Choroid plexus epithelial cell (primary cell): ENCODE data around the gene ROM1.

Source experiments
- DNase-seq: peaks from one replicate; pipeline ENCODE4 v3.0.0-alpha.2; 2010; ENCODE audit warnings: low read depth
- H3K4me3 ChIP-seq: 2 replicates; pipeline ENCODE4 v1.5.1; 2011; ENCODE audit warnings: low read depth, mild to moderate bottlenecking, control low read depth, low read length, moderate library complexity
- CTCF ChIP-seq: conservative IDR thresholded peaks from 2 replicates; pipeline ENCODE4 v1.5.1; 2011; ENCODE audit warnings: low read depth, mild to moderate bottlenecking, control low read depth, inconsistent platforms, low read length, moderate library complexity

Gene ROM1

DNA sequence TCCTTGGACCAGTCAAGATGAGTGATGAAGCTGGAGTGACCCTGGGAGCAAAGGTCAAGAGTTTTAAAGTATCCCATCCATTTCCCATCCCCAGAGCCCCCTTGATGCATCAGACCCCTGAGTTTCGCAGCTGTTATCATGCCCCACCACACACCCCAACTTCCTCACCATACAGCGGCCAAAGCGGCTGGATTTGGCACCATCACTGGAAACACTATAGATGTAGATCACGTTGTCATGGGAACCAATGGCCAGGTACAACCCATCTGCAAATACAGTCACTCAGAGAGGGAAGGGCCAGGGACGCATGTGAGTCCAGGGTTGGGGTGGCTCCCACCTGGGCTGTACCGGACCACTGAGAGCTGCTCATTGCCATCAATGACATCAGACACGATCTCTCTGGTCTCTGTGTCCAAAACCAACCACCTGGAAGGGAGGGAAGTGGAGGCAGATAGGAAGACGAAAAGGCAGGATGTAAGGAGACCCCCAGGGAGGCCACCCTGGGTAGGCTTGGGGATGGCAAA lies 9.2 kb upstream of the ROM1 start:
- no peak for TF ChIP-seq CTCF
- DNase-seq: no peak
- no peak overlapping the region for H3K4me3 ChIP-seq

DNA sequence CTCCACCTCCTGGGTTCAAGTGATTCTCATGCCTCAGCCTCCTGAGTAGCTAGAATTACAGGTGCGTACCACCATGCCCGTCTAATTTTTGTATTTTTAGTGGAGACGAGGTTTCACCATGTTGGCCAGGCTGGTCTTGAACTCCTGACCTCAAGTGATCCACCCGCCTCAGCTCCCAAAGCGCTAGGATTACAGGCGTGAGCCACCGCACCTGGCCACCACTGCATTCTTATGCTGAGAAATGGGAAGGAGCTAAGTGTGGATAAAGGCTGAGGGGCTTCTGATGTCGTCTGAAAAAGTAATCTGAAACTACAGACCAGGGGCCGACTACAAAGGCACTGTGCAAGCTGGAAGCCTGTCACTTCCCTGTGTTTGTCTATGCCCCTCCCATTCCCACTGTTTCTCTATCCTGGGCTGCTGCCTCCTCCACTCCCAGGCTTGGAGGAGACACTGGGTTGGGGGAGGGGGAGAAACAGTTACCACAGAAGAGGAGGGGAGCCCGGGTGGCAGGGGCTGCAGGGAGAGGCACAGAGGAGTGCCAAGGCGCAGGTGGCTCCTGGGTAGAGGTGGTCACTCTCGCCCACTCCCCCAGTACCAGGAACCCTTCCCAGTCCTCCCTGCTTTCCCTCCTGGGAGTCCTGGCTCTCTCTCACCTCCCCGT lies 8.5 kb upstream of the ROM1 start:
- no peak for DNase-seq
- TF ChIP-seq CTCF: no peak
- no peak overlapping the region for H3K4me3 ChIP-seq

DNA sequence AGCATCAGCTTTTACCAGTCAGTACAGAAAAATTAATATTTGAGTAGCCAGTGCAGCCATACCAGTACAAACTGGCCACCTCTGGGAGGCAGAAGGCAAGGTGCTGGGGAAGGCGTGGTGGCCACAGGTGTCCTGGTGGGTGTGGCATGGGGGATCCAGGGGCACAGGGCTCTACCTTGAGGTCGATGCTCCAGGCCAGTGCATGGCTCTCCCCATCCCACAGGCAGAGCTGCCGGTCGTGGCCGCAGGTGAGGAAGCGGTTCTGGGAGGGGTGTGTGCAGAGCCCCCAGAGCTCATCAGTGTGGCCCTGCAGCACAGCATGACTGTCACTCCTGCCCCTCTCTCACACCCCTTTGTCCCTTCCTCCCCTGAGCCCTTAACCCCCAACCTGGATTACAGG lies 7.6 kb upstream of the ROM1 start:
- no peak overlapping the region for H3K4me3 ChIP-seq
- DNase-seq: no peak
- TF ChIP-seq CTCF: no peak

- DNase-seq: no peak
- TF ChIP-seq CTCF: no peak
- no peak overlapping the region for H3K4me3 ChIP-seq
Measured at GRCh38 chr11:62605902-62606301, 7.2 kb upstream of the ROM1 start.

GRCh38 chr11:62607714-62608113 lies 5.3 kb upstream of the ROM1 start:
- TF ChIP-seq CTCF: no peak
- DNase-seq: no peak
- H3K4me3 ChIP-seq: no peak overlapping the region

GRCh38 chr11:62608776-62609175 lies 4.3 kb upstream of the ROM1 start:
- no peak for TF ChIP-seq CTCF
- no peak overlapping the region for H3K4me3 ChIP-seq
- DNase-seq: no peak

DNA sequence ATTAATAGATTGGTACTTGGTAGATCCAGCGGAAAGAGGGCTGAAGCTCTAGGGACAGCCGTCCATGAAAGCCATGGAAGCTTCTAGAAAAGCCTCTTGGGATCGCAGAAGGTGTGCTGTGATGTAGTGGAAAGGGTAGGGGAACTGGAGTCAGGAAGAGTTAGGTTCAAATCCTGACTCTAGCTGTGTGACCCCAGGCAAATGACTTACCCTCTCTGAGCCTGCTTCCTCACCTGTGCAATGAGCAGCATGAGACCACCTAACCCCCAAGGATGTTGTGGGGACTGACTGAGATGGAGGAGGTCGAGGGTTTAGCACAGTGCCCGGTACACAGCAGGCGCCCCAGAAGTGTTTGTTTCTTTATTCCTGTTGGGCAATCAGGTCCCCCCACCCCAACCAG lies 2.7 kb upstream of the ROM1 start:
- no peak for DNase-seq
- no peak for TF ChIP-seq CTCF
- H3K4me3 ChIP-seq: no peak overlapping the region
